ENCODE data around the gene PDP2.

GRCh38 chr16:66846831-66847230 is 33.5 kb upstream of the PDP2 start:
- no peak for TF ChIP-seq CTCF (IDR thresholded peaks at IDR 0.05)
- no peak for TF ChIP-seq POLR2A (IDR thresholded peaks at IDR 0.05)

Data from body of pancreas (tissue), 4 donors.